ENCODE data around the gene WSB2. TPM values are rescaled to one million over a fixed set of nuclear protein-coding genes. Genes with fewer than 3 reads are reported as not detected.
"Not testable (repeated sequence)": the region's sequence is repeated elsewhere in the genome, so short reads cannot be mapped to it uniquely, and the experiment has no call there.

WSB2 gene
- total and polyA plus RNA-seq, 4 donors: 103 to 250 (median 231) TPM

DNA sequence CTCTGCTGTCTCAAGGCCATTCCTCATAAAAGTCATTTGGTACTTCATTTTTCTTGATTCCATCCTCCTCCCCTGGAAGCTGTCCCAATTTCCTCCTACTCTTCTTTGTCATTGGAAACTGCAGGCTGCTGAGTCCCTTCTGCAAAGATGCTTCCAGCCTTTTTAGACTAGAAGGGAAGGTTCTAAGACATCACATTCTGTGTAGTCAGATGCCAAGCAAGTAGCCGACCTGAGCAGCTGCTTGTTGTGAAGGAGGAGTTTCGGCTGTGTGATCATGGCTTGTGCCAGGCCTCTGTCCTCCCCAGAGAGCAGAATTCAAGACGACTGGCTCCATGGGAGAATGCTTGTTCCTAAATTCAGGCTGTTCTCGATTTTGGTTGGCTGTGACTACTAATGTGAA is 35.8 kb downstream of the WSB2 start:
- H3K4me3 ChIP-seq (ENCODE audit: low read depth, low read length): no peak overlapping the region
- DNase-seq (ENCODE audit: low read depth in 4 of 6, low spot score in 6 of 6): no peak
- H3K27ac ChIP-seq (ENCODE audit: low read depth, low read length): no peak overlapping the region
- H3K36me3 ChIP-seq (ENCODE audit: control insufficient read depth, insufficient read depth, low read length): peaks cover 50% of the 10 kb centered on the region
- no peaks in the 10 kb centered on the region for H3K9me3 ChIP-seq (ENCODE audit: control insufficient read depth, insufficient read depth, low read length)
- H3K4me1 ChIP-seq (ENCODE audit: control insufficient read depth, insufficient read depth, low read length): no peaks in the 10 kb centered on the region
- H3K27me3 ChIP-seq (ENCODE audit: control insufficient read depth, insufficient read depth, low read length): no peaks in the 10 kb centered on the region
- 83% methylated on average over 3 of the region's 4 CpGs for WGBS (ENCODE audit: insufficient coverage)

DNA sequence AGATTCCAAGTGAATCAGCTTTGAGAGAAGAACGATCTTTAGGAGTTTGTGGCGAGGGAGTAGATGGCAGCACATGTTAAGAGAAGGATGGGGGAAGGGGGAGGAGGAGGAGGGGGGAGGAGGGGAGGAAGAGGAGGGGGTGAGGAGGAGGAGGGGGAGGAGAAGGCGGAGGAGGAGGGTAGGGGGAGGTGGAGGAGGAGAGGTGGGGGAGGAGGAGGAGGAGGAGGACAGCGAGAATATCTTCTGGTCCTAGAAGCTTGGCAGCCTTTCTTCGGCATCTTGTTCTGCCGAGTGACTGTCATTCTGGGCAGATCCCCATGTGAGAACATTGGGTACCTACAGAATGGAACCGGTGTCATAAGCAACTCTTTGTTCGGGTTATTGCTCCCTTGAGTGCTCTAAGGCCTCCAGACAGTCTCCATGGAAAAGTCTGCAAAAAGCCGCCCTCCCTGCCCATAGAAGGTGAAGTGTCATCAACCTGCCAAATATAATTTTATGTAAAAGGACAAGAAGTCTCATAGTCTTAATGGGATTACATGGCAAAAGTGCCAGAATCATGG is 37.6 kb downstream of the WSB2 start:
- WGBS (ENCODE audit: insufficient coverage): 61% methylated on average over 4 of the region's 9 CpGs
- DNase-seq (ENCODE audit: low read depth in 4 of 6, low spot score in 6 of 6): peak in 1 of 6 donors; percentile 3
- H3K4me3 ChIP-seq (ENCODE audit: low read depth, low read length): no peak overlapping the region
- no peaks in the 10 kb centered on the region for H3K27me3 ChIP-seq (ENCODE audit: control insufficient read depth, insufficient read depth, low read length)
- no peaks in the 10 kb centered on the region for H3K9me3 ChIP-seq (ENCODE audit: control insufficient read depth, insufficient read depth, low read length)
- H3K27ac ChIP-seq (ENCODE audit: low read depth, low read length): no peak overlapping the region
- H3K4me1 ChIP-seq (ENCODE audit: control insufficient read depth, insufficient read depth, low read length): no peaks in the 10 kb centered on the region
- H3K36me3 ChIP-seq (ENCODE audit: control insufficient read depth, insufficient read depth, low read length): peaks cover 47% of the 10 kb centered on the region

DNA sequence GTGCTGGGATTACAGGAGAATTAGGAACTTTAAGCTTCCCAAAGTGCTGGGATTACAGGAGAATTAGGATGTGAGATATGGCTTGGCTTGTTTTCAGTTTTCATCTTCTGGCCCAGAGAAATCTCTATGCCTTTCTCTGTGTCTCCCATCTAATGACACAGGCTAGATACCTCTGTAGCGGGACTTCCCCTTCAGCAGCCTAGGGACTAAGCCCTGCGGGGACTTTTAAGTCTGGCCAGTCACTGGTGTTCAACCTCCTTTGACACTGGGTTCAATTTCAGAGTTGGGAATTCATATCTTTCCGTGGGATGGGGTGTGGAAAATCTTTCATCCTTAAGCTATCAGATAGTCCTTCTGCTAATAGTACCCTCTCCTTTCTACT is 38.3 kb downstream of the WSB2 start:
- Histone ChIP-seq H3K27me3 (ENCODE audit: control insufficient read depth, insufficient read depth, low read length) (no peaks in the 10 kb centered on the region), H3K9me3 (ENCODE audit: control insufficient read depth, insufficient read depth, low read length) (no peaks in the 10 kb centered on the region), H3K4me3 (ENCODE audit: low read depth, low read length) (no peak overlapping the region), H3K27ac (ENCODE audit: low read depth, low read length) (no peak overlapping the region), H3K4me1 (ENCODE audit: control insufficient read depth, insufficient read depth, low read length) (no peaks in the 10 kb centered on the region), H3K36me3 (ENCODE audit: control insufficient read depth, insufficient read depth, low read length) (peaks cover 41% of the 10 kb centered on the region)
- DNase-seq (ENCODE audit: low read depth in 4 of 6, low spot score in 6 of 6): no peak
- 60% methylated on average over 1 of the region's 3 CpGs for WGBS (ENCODE audit: insufficient coverage)

DNA sequence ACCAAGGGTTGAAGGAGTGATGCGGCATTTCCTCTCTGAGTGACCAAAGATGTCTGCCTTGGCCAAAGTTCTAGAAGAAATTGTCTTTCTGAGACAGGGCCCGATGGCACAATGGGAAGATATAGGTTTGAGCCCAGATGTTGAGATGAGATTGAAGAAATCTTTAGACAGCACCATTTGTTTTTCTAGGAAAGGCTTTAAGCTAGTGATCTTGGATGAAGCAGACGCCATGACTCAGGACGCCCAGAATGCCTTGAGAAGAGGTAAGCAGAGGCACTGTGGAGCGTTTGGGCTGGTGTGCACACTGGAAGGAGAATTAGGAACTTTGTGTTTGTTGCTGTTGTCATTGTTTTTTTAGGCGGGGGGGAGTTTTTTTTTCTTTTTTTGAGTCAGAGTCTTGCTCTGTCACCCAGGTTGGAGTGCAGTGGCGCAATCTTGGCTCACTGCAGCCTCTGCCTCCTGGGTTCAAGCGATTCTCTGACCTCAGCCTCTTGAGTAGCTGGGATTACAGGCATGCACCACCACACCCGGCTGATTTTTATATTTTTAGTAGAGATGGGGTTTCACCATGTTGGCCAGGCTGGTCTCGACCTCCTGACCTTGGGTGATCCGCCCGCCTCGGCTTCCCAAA is 38.8 kb downstream of the WSB2 start:
- H3K27me3 ChIP-seq (ENCODE audit: control insufficient read depth, insufficient read depth, low read length); DNase-seq (ENCODE audit: low read depth in 4 of 6, low spot score in 6 of 6); H3K9me3 ChIP-seq (ENCODE audit: control insufficient read depth, insufficient read depth, low read length); H3K27ac ChIP-seq (ENCODE audit: low read depth, low read length); H3K4me3 ChIP-seq (ENCODE audit: low read depth, low read length); H3K4me1 ChIP-seq (ENCODE audit: control insufficient read depth, insufficient read depth, low read length): not testable (repeated sequence)
- peaks cover 37% of the 10 kb centered on the region for H3K36me3 ChIP-seq (ENCODE audit: control insufficient read depth, insufficient read depth, low read length)
- WGBS (ENCODE audit: insufficient coverage): 98% methylated on average over 8 of the region's 13 CpGs

DNA sequence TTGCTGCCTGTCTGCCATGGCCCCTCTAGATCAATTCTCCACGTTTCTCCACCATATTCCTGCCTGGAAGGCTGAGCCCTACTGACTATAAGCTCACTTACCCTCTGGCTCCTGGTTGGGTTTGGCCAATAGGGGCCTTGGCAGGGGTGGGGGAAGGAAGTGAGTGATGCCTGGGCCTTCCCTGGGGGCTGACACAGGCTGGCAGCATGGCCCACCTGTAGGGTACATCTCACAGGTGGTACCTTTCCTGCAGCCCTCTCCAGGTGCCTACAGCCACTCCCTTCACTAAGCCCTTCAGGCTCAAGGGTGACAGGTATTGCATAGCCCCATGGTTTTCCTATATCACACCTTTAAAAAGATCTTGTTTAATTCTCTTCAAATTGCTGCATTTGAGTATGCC is 40.9 kb downstream of the WSB2 start:
- no peaks in the 10 kb centered on the region for H3K27me3 ChIP-seq (ENCODE audit: control insufficient read depth, insufficient read depth, low read length)
- no peak overlapping the region for H3K4me3 ChIP-seq (ENCODE audit: low read depth, low read length)
- no peaks in the 10 kb centered on the region for H3K9me3 ChIP-seq (ENCODE audit: control insufficient read depth, insufficient read depth, low read length)
- H3K36me3 ChIP-seq (ENCODE audit: control insufficient read depth, insufficient read depth, low read length): peaks cover 18% of the 10 kb centered on the region
- no peak overlapping the region for H3K27ac ChIP-seq (ENCODE audit: low read depth, low read length)
- no peak for DNase-seq (ENCODE audit: low read depth in 4 of 6, low spot score in 6 of 6)
- peaks cover 11% of the 10 kb centered on the region for H3K4me1 ChIP-seq (ENCODE audit: control insufficient read depth, insufficient read depth, low read length)
- whole genome bisulfite sequencing (ENCODE audit: insufficient coverage): no CpG with 5 or more reads among the region's 1 CpG

DNA sequence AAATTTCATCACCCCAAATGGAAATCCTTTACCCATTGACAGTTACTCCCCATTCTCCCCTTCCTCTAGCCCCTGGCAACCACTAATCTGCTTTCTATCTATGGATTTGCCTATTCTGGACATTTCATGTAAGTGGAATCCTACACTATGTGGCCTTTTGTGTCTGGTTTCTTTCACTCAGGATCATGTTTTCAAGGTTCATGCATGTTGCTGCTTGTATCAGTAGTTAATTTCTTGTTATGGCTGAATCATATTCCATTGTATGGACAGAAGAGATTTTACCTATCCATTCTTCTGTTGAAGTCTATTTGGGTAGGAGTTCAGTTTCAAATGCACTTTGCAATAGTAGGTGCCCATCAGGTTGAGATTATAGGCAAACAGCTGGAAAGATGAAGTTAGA is 43.1 kb downstream of the WSB2 start:
- Histone ChIP-seq H3K36me3 (ENCODE audit: control insufficient read depth, insufficient read depth, low read length) (peaks cover 18% of the 10 kb centered on the region), H3K27me3 (ENCODE audit: control insufficient read depth, insufficient read depth, low read length) (no peaks in the 10 kb centered on the region), H3K4me3 (ENCODE audit: low read depth, low read length) (no peak overlapping the region), H3K9me3 (ENCODE audit: control insufficient read depth, insufficient read depth, low read length) (no peaks in the 10 kb centered on the region), H3K4me1 (ENCODE audit: control insufficient read depth, insufficient read depth, low read length) (peaks cover 11% of the 10 kb centered on the region), H3K27ac (ENCODE audit: low read depth, low read length) (no peak overlapping the region)
- DNase-seq (ENCODE audit: low read depth in 4 of 6, low spot score in 6 of 6): no peak

DNA sequence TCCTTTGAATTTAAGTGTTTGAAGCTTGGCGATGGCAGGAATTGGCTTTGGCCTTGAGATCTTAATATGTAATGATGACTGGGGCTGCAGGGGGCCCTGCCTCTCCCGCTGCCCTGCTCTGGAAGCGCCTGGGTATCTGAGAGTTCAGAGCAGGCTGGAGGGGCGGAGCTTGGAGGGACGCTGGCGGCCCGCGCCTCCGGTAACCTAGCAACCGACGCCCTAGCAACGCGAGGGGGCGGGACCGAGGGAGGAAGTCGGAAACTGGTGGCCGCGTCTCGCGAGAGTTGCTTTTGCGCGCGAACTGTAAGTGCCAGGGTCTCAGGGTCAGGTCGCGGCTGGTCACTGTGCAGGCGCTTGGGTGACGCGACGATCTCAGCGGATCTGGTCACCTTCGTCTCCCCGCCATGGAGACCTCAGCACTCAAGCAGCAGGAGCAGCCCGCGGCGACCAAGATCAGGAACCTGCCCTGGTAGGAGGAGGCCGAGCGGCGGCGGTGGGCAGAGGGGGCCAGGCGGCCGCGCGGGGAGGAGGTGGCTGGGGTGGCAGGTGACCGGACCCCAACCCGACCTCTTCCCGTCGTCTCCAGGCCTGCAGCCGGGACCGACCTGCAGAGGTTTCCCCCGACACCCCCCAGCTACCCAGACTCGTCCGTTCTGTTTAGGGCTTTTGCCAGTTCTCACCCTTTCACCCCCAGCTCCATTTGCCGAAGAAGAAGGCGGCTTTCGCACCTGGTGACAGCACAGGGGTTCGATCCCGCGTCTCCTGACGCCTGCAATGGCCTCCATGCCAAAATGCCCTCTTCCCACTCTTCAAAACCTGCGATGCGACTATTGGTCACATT is 44.3 kb downstream of the WSB2 start, which contains the start of gene RFC5:
TSS of gene RFC5 (plus strand) at position 280 of the 841 bp plus-strand sequence. CDS start at position 405, 125 bp downstream.
- Histone ChIP-seq H3K27me3 (ENCODE audit: control insufficient read depth, insufficient read depth, low read length) (no peaks in the 10 kb centered on the region), H3K36me3 (ENCODE audit: control insufficient read depth, insufficient read depth, low read length) (peaks cover 10% of the 10 kb centered on the region), H3K4me1 (ENCODE audit: control insufficient read depth, insufficient read depth, low read length) (peaks cover 11% of the 10 kb centered on the region), H3K9me3 (ENCODE audit: control insufficient read depth, insufficient read depth, low read length) (no peaks in the 10 kb centered on the region), H3K27ac (ENCODE audit: low read depth, low read length) (no peak within 1 kb of the TSS), H3K4me3 (ENCODE audit: low read depth, low read length) (peak within 1 kb of the TSS; percentile 67)
- WGBS (ENCODE audit: insufficient coverage): under 1% methylated on average over 58 of the region's 61 CpGs
- peak; percentile 92 to 99 (median 98) for DNase-seq (ENCODE audit: low read depth in 4 of 6, low spot score in 6 of 6)

DNA sequence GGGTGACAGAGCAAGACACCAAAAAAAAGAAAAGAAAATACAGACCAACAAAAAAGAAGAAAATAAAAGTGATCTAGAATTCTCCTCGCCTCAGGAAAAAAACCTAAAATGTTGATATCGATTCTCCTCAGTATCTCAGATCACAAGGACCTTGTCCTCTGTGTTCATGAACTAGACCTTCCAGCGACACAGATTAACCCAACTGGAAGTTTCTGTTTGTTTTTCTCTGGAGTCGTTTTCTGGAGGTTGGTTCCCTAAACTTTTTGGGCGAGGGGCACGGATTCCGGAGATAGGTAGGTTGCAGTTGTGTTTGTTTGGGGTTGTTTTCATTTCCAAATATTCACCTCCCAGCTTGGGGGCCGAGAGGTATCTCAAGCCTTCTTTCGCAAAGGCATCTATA is 45.0 kb downstream of the WSB2 start:
- WGBS (ENCODE audit: insufficient coverage): 17% methylated on average over 2 of the region's 9 CpGs
- no peak overlapping the region for H3K27ac ChIP-seq (ENCODE audit: low read depth, low read length)
- DNase-seq (ENCODE audit: low read depth in 4 of 6, low spot score in 6 of 6): no peak
- H3K4me1 ChIP-seq (ENCODE audit: control insufficient read depth, insufficient read depth, low read length): peaks cover 11% of the 10 kb centered on the region
- H3K36me3 ChIP-seq (ENCODE audit: control insufficient read depth, insufficient read depth, low read length): peaks cover 4% of the 10 kb centered on the region
- H3K9me3 ChIP-seq (ENCODE audit: control insufficient read depth, insufficient read depth, low read length): no peaks in the 10 kb centered on the region
- H3K27me3 ChIP-seq (ENCODE audit: control insufficient read depth, insufficient read depth, low read length): no peaks in the 10 kb centered on the region
- H3K4me3 ChIP-seq (ENCODE audit: low read depth, low read length): peak overlapping the region; percentile 67

DNA sequence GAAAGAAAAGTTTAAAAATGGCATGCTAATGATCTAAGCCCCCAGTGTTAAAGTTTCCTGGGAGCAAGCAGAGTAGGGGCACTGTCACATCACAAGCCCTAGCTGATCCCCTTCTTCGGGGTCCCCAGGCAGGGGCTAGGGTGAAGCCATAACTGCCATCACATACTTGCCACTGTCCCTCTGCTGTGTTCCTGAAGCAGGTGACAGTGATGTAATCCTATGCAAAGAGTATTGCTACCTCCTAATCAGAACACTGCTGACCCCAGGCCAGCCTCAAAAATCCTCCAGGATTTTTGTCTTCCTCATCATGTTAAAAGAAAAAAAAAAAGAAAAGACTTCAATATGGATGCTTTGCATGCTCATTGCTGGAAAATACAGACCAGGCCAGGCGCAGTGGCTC is 45.7 kb downstream of the WSB2 start:
- Histone ChIP-seq H3K4me3 (ENCODE audit: low read depth, low read length) (no peak overlapping the region), H3K27me3 (ENCODE audit: control insufficient read depth, insufficient read depth, low read length) (no peaks in the 10 kb centered on the region), H3K4me1 (ENCODE audit: control insufficient read depth, insufficient read depth, low read length) (peaks cover 11% of the 10 kb centered on the region), H3K36me3 (ENCODE audit: control insufficient read depth, insufficient read depth, low read length) (peaks cover 4% of the 10 kb centered on the region), H3K27ac (ENCODE audit: low read depth, low read length) (no peak overlapping the region), H3K9me3 (ENCODE audit: control insufficient read depth, insufficient read depth, low read length) (no peaks in the 10 kb centered on the region)
- WGBS (ENCODE audit: insufficient coverage): 100% methylated on average over 1 of the region's 2 CpGs
- no peak for DNase-seq (ENCODE audit: low read depth in 4 of 6, low spot score in 6 of 6)
